Small intestine (tissue), 7 donors: ENCODE measurements around the gene LUC7L. TPM values are rescaled to one million over a fixed set of nuclear protein-coding genes. Genes with fewer than 3 reads are reported as not detected.

Experiments
- DNase-seq, 2 donors: peaks; one replicate each; pipeline versions ENCODE4 v3.0.0 to v3.0.0-alpha.2; 2013
- FAIRE-seq: peaks from 2 replicates; lab custom pipeline; 2012; peaks lifted over from hg19 to GRCh38; lab: Jason Lieb, UNC
- H3K27ac ChIP-seq, 3 donors: one replicate each; pipeline ENCODE4 v1.5.1; 2013; ENCODE audit warnings: low read length in 2 of 3, mild to moderate bottlenecking in 2 of 3, control low read depth in 1 of 3, inconsistent platforms in 1 of 3, low read depth in 1 of 3, moderate library complexity in 1 of 3
- H3K27me3 ChIP-seq, 3 donors: one replicate each; pipeline ENCODE4 v1.6.1; 2013; ENCODE audit warnings: low read length in 3 of 3, inconsistent platforms in 1 of 3; ENCODE audit not compliant: control insufficient read depth in 3 of 3, insufficient read depth in 3 of 3
- H3K36me3 ChIP-seq, 3 donors: one replicate each; pipeline ENCODE4 v1.6.1; 2013; ENCODE audit warnings: low read length in 3 of 3, inconsistent platforms in 1 of 3, low read depth in 1 of 3, mild to moderate bottlenecking in 1 of 3, moderate library complexity in 1 of 3; ENCODE audit not compliant: control insufficient read depth in 3 of 3, insufficient read depth in 2 of 3
- H3K4me1 ChIP-seq, 3 donors: one replicate each; pipeline ENCODE4 v1.6.1; 2013; ENCODE audit warnings: low read length in 2 of 3, inconsistent platforms in 1 of 3, low read depth in 1 of 3, mild to moderate bottlenecking in 1 of 3, moderate library complexity in 1 of 3; ENCODE audit not compliant: control insufficient read depth in 3 of 3, insufficient read depth in 2 of 3
- H3K4me3 ChIP-seq, 3 donors: one replicate each; pipeline ENCODE4 v1.5.1; 2013; ENCODE audit warnings: low read length in 3 of 3, control low read depth in 1 of 3, inconsistent platforms in 1 of 3, low read depth in 1 of 3, mild to moderate bottlenecking in 1 of 3, moderate library complexity in 1 of 3
- H3K9me3 ChIP-seq, 2 donors: one replicate each; pipeline ENCODE4 v1.6.1; 2013; ENCODE audit warnings: low read depth in 1 of 2, low read length in 1 of 2; ENCODE audit not compliant: control insufficient read depth in 2 of 2, insufficient read depth in 1 of 2
- WGBS, 3 donors: extraction: QIAGEN DNeasy Blood & Tissue Kit; methylation state at CpG; one replicate each; pipeline ENCODE4 v1.1.7; 2013; 5-methylcytosine and 5-hydroxymethylcytosine counted together
- polyA plus RNA-seq, 4 donors: library from polyadenylated mRNA; stranded (reverse) in 3 of 4; unstranded in 1 of 4; fragments of 200-250 nt in 3 of 4; fragments of 120-200 nt in 1 of 4; gene quantifications; one replicate each; pipeline versions ENCODE4 v1.2.1 to v1.2.3, GENCODE V29; 2013
- donor health status: healthy with polysubstance abuse.
- donor health status: control.
- donor health status: control.
- donor health status: Bipolar disorder and iron deficiency.
- donor health status: healthy.

Gene LUC7L
- polyA plus RNA-seq, 4 donors: 56.6 to 136 (median 94.9) TPM

DNA sequence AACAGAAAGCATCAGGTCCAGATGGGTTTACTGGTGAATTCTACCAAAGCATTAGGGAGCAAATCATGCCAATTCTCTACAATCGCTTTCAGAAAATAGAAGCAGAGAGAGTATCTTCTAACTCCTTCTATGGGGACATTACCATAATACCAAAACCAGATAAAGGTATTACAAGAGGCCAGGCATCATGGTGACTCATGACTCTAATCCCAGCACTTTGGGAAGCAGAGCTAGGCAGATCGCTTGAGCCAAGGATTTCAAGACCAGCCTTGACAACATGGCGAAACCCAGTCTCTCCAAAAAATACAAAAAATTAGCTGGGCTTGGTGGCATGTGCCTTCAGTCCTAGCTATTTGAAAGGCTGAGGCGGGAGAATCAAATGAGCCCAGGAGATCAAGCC, 26.0 kb downstream of the LUC7L start:
- no peak for FAIRE-seq
- 97 to 99% (median 97%) methylated on average over 4 of the region's 4 CpGs for WGBS, 3 donors
- peaks cover 34 to 72% (median 35%) of the 10 kb centered on the region in 3 donors for H3K36me3 ChIP-seq
- DNase-seq: no peak
- no peaks in the 10 kb centered on the region for H3K27me3 ChIP-seq
- no peak overlapping the region for H3K4me3 ChIP-seq
- no peaks in the 10 kb centered on the region for H3K9me3 ChIP-seq
- no peaks in the 10 kb centered on the region for H3K4me1 ChIP-seq
- H3K27ac ChIP-seq: no peak overlapping the region

- Histone ChIP-seq H3K27me3 (no peaks in the 10 kb centered on the region), H3K4me1 (no peaks in the 10 kb centered on the region), H3K4me3 (no peak overlapping the region), H3K36me3 (peaks cover 24 to 78% (median 26%) of the 10 kb centered on the region in 3 donors), H3K27ac (no peak overlapping the region), H3K9me3 (no peaks in the 10 kb centered on the region)
- DNase-seq (no peak), FAIRE-seq (no peak)
- WGBS, 3 donors: 96 to 97% (median 96%) methylated on average over 5 of the region's 5 CpGs
Measured at GRCh38 chr16:200388-200787, 28.9 kb downstream of the LUC7L start.

GRCh38 chr16:194516-194915, 34.7 kb downstream of the LUC7L start:
- Histone ChIP-seq H3K36me3 (peaks cover 28 to 97% (median 36%) of the 10 kb centered on the region in 3 donors), H3K4me3 (no peak overlapping the region), H3K27me3 (no peaks in the 10 kb centered on the region), H3K4me1 (no peaks in the 10 kb centered on the region), H3K27ac (no peak overlapping the region), H3K9me3 (no peaks in the 10 kb centered on the region)
- DNase-seq (no peak), FAIRE-seq (no peak)
- WGBS, 3 donors: 88 to 97% (median 97%) methylated on average over 6 of the region's 6 CpGs

DNA sequence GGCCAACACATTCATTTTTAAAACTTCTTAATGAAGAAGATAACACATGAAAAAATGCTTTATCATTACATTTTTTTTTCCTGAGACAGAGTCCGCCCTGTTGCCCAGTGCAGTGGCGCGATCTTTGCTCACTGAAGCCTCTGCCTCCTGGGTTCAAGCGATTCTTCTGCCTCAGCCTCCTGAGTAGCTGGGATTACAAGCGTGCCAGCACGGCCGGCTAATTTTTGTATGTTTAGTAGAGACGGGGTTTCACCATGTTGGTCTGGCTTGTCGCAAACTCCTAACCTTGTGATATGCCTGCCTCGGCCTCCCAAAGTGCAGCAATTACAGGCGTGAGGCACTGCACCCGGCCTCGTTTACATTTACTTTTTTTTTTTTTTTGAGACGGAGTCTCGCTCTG, 35.8 kb downstream of the LUC7L start:
- DNase-seq (no peak), FAIRE-seq (no peak)
- H3K4me3 ChIP-seq: no peak overlapping the region
- H3K36me3 ChIP-seq: peaks cover 26 to 97% (median 41%) of the 10 kb centered on the region in 3 donors
- no peaks in the 10 kb centered on the region for H3K4me1 ChIP-seq
- no peaks in the 10 kb centered on the region for H3K9me3 ChIP-seq
- 93 to 98% (median 97%) methylated on average over 12 to 15 of the region's 15 CpGs for WGBS, 3 donors
- H3K27me3 ChIP-seq: no peaks in the 10 kb centered on the region
- H3K27ac ChIP-seq: no peak overlapping the region

DNA sequence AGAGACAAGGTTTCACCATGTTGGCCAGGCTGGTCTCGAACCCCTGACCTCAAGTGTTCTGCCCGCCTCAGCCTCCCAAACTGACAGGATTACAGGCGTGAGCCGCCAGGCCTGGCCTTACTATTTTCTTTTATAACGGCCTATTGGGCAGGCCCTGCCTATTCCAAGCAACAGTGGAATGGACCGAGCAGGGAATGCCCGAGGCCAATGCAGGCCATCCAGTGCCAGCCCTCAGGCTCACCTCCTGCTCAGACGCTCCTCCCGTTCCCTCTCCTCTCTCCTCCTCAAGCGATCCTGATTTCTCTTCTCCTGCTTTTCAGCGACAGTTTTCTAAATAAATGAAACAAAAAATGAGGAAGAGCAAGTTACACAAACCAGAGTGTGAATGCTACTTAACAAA, 36.6 kb downstream of the LUC7L start:
- Histone ChIP-seq H3K9me3 (no peaks in the 10 kb centered on the region), H3K27ac (no peak overlapping the region), H3K27me3 (no peaks in the 10 kb centered on the region), H3K36me3 (peaks cover 23 to 98% (median 42%) of the 10 kb centered on the region in 3 donors), H3K4me3 (no peak overlapping the region), H3K4me1 (no peaks in the 10 kb centered on the region)
- WGBS, 3 donors: 94 to 97% (median 96%) methylated on average over 11 of the region's 11 CpGs
- no peak for FAIRE-seq
- DNase-seq: no peak

GRCh38 chr16:191831-192230, 37.4 kb downstream of the LUC7L start:
- 93 to 96% (median 94%) methylated on average over 4 of the region's 4 CpGs for WGBS, 3 donors
- Histone ChIP-seq H3K27ac (no peak overlapping the region), H3K36me3 (peaks cover 20 to 97% (median 45%) of the 10 kb centered on the region in 3 donors), H3K9me3 (no peaks in the 10 kb centered on the region), H3K4me1 (no peaks in the 10 kb centered on the region), H3K4me3 (no peak overlapping the region), H3K27me3 (no peaks in the 10 kb centered on the region)
- DNase-seq (no peak), FAIRE-seq (no peak)

GRCh38 chr16:189604-190186, 39.6 kb downstream of the LUC7L start:
- no peaks in the 10 kb centered on the region for H3K27me3 ChIP-seq
- no peak overlapping the region for H3K4me3 ChIP-seq
- peaks cover 19 to 85% (median 37%) of the 10 kb centered on the region in 3 donors for H3K36me3 ChIP-seq
- no peak for FAIRE-seq
- no peaks in the 10 kb centered on the region for H3K4me1 ChIP-seq
- no peaks in the 10 kb centered on the region for H3K9me3 ChIP-seq
- DNase-seq: no peak
- H3K27ac ChIP-seq: no peak overlapping the region
- 94 to 96% (median 95%) methylated on average over 32 to 34 of the region's 34 CpGs for WGBS, 3 donors

DNA sequence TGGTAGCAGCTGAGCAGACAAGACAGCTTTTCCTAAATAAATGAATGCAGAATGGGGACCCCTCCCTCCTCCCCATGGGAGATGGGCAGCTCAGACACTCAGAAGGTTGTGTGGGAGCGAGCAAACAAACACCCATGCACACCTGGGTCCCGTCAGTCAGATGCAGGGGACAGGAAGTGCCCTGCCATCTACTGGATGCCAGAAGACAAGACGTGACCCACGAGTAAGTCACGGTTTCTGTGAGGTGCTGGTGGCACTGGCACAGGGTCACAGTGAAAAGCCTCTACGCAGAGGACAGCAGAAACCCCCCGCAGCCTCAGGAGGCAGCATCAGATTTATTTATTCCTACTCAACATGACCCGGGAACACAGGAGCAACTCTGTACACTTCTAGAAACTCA, 40.6 kb downstream of the LUC7L start:
- FAIRE-seq: no peak
- no peaks in the 10 kb centered on the region for H3K27me3 ChIP-seq
- H3K4me3 ChIP-seq: no peak overlapping the region
- H3K27ac ChIP-seq: no peak overlapping the region
- WGBS, 3 donors: 63 to 71% (median 65%) methylated on average over 8 of the region's 8 CpGs
- no peaks in the 10 kb centered on the region for H3K4me1 ChIP-seq
- no peaks in the 10 kb centered on the region for H3K9me3 ChIP-seq
- H3K36me3 ChIP-seq: peaks cover 13 to 75% (median 31%) of the 10 kb centered on the region in 3 donors
- no peak for DNase-seq

DNA sequence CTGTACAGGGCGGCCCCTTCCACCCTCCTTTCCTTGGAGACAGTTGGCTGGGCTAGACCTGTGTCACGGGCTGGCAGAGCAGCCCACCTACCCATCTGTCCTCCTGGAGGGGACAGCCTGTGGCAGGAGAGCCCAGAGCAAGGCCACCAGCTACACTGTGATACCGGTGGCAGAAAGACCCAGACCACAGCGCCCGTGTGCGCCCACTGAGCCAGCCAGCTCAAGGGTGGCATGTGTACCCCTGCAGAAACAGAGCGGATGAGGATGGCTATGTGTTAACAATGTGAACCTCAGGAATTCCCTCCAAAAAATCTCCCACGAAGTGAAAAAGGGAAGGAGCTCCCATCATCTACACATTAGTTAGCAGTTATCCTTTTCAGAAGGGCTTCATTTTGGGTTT, 41.9 kb downstream of the LUC7L start:
- no peak for FAIRE-seq
- H3K4me1 ChIP-seq: no peaks in the 10 kb centered on the region

More for the DNA sequence above, 41.9 kb downstream of the LUC7L start:
- no peak overlapping the region for H3K27ac ChIP-seq
- H3K36me3 ChIP-seq: peaks cover 10 to 65% (median 29%) of the 10 kb centered on the region in 3 donors
- WGBS, 3 donors: 96 to 97% (median 97%) methylated on average over 8 of the region's 8 CpGs
- DNase-seq: no peak
- no peaks in the 10 kb centered on the region for H3K9me3 ChIP-seq
- no peak overlapping the region for H3K4me3 ChIP-seq
- no peaks in the 10 kb centered on the region for H3K27me3 ChIP-seq
